HFFc6 (cell line): ENCODE results near the gene CREBBP. TPM values are rescaled to one million over a fixed set of nuclear protein-coding genes. Genes with fewer than 3 reads are reported as not detected.

Source experiments
- DNase-seq: peaks from one replicate; pipeline ENCODE4 v3.0.0-alpha.2; 2018
- H3K27ac Mint-ChIP-seq: 2 replicates; pipeline ENCODE4 v1.8.0; 2020; ENCODE audit warnings: mild to moderate bottlenecking, mixed read lengths
- H3K27me3 Mint-ChIP-seq: 2 replicates; pipeline ENCODE4 v1.8.0; 2021; ENCODE audit warnings: mild to moderate bottlenecking, moderate library complexity, mixed read lengths; ENCODE audit not compliant: insufficient read depth
- H3K36me3 Mint-ChIP-seq: 2 replicates; pipeline ENCODE4 v1.8.0; 2021; ENCODE audit warnings: low read depth, mixed read lengths
- H3K4me1 Mint-ChIP-seq: 2 replicates; pipeline ENCODE4 v1.8.0; 2020; ENCODE audit warnings: low read depth, mixed read lengths
- H3K4me3 Mint-ChIP-seq: 2 replicates; pipeline ENCODE4 v1.8.0; 2020; ENCODE audit warnings: mild to moderate bottlenecking, moderate library complexity, mixed read lengths
- H3K9me3 Mint-ChIP-seq: 2 replicates; pipeline ENCODE4 v1.8.0; 2020; ENCODE audit warnings: mild to moderate bottlenecking, mixed read lengths
- total RNA-seq, 6 experiments: library from RNA; stranded (reverse); fragmentation: NEBNext Ultra II Directional; extraction: Animal tissue kit (Norgen Biotek cat#: 25700); gene quantifications; 2 replicates in 1 of 6; 3 replicates in 5 of 6; pipeline ENCODE4 v1.2.3, GENCODE V29; 2021
- TF ChIP-seq, protein P1 (sequence below): fragments of 200-600 bp; sonication (generic); IDR thresholded peaks from 2 replicates; pipeline ENCODE4 v1.5.0; 2021; ENCODE audit warnings: antibody characterized with exemption, mild to moderate bottlenecking

The CREBBP gene
- total RNA-seq, 6 experiments from 2014 or later: 40.2 to 51.4 (median 43.4) TPM

DNA sequence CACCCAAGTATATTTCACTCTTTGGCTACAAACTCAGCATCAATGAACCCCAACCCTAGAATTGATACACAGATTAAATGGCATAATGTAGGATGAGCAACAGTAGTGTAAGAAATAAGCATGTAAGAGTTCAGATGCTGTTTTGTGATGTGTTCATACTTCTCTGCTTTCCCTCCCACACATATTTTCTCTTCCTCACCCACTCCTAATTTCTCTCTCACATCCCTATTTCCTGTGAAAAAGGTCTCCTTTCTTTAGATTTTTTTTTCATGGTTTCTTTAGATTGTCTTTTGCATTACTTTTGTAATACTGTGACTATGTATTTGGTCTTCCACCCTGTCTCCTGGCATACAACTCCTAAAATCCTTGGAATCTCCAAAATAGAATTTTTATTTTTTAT is 21.7 kb downstream of the CREBBP start:
- Mint-ChIP-seq H3K27me3 (peaks cover under 1% of the 10 kb centered on the region; the same call in 1 of the 2 replicates), H3K4me3 (no peak overlapping the region), H3K27ac (no peak overlapping the region; the same call in 1 of the 2 replicates), H3K9me3 (no peaks in the 10 kb centered on the region), H3K36me3 (no peaks in the 10 kb centered on the region), H3K4me1 (peaks cover 73% of the 10 kb centered on the region)
- TF ChIP-seq, protein P1, sequence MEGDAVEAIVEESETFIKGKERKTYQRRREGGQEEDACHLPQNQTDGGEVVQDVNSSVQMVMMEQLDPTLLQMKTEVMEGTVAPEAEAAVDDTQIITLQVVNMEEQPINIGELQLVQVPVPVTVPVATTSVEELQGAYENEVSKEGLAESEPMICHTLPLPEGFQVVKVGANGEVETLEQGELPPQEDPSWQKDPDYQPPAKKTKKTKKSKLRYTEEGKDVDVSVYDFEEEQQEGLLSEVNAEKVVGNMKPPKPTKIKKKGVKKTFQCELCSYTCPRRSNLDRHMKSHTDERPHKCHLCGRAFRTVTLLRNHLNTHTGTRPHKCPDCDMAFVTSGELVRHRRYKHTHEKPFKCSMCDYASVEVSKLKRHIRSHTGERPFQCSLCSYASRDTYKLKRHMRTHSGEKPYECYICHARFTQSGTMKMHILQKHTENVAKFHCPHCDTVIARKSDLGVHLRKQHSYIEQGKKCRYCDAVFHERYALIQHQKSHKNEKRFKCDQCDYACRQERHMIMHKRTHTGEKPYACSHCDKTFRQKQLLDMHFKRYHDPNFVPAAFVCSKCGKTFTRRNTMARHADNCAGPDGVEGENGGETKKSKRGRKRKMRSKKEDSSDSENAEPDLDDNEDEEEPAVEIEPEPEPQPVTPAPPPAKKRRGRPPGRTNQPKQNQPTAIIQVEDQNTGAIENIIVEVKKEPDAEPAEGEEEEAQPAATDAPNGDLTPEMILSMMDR: no peak
- no peak for DNase-seq

DNA sequence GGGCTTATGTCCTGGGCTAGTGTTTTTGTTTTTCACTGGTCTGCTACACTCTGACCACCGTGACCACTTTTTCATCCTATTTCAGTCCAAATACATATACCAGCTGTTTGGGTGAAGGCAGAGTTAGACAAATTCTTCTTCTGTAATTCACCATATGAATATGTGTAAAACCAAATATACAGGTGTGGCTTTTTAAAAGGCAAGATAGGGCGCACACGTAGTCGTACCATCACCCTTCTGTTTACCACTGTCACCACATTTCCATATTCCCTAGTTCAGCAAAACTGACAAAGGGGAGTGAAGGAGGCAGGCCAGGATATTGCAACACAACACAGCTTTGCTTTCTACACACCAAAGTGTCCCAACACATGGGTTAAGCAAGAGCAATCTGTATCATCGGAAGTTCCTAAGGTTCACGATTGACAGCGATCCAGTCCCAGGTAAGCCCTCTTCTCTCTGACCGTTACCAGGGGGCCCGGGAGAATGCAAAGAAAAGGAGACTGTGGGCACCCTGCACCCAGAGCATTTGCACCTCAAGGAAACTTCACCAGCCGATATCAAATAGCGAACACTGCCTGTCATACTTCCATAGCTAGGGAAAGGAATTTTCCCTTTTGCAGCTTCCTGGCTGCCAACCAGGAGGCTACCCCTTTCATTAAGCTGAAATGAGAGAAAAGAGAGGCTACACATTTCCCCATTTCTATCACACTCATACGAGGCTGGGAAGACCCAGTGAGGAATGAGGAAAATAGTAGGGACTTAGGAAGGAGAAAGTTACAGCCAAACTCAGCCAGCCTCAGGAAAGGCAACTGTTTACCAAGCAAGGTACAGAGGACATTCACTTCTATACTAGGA is 23.1 kb downstream of the CREBBP start:
- no peaks in the 10 kb centered on the region for H3K36me3 Mint-ChIP-seq
- H3K4me3 Mint-ChIP-seq: no peak overlapping the region
- peaks cover 69% of the 10 kb centered on the region for H3K4me1 Mint-ChIP-seq
- TF ChIP-seq, protein P1: no peak
- H3K27me3 Mint-ChIP-seq: peaks cover 1% of the 10 kb centered on the region; the same call in 1 of the 2 replicates
- no peaks in the 10 kb centered on the region for H3K9me3 Mint-ChIP-seq
- H3K27ac Mint-ChIP-seq: no peak overlapping the region
- DNase-seq: no peak

DNA sequence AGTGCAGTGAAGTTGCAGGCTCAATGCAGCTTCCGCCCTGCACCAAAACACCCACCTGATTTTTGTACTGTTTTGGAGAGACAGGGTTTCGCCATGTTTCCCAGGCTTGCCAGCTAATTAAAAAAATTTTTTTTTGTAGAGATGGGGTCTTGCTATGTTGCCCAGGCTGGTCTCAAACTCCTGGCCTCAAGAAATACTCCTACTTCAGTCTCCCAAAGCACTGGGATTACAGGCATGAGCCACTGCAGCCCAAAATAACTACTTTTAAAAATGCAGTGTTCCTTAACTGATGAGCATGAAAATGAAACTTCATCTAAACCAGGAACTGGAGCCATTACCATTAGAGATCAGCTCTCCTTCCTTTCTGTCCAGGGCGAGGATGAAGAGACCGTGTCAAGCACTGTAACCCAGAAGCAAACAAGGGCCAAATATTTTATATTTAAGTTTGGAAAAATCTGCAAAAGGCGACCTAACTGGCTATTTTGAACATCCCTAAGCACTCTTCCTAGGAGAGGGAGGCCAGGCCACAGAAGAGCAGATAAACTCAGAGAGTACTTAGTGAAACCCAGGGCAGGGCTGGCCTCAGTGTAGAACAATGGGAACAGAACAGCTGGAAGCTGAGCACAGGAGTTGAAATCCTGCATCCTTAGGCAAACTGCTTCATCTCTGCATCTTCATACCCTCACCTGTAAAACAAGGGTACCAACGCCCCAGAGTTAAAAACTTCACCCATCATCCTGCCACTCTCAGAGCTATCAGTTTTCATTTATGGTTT is 24.0 kb downstream of the CREBBP start:
- no peak overlapping the region for H3K27ac Mint-ChIP-seq
- H3K36me3 Mint-ChIP-seq: no peaks in the 10 kb centered on the region
- no peaks in the 10 kb centered on the region for H3K9me3 Mint-ChIP-seq
- peaks cover 62% of the 10 kb centered on the region for H3K4me1 Mint-ChIP-seq
- H3K27me3 Mint-ChIP-seq: peaks cover 1% of the 10 kb centered on the region; the same call in 1 of the 2 replicates
- no peak overlapping the region for H3K4me3 Mint-ChIP-seq
- TF ChIP-seq, protein P1: no peak
- DNase-seq: no peak

DNA sequence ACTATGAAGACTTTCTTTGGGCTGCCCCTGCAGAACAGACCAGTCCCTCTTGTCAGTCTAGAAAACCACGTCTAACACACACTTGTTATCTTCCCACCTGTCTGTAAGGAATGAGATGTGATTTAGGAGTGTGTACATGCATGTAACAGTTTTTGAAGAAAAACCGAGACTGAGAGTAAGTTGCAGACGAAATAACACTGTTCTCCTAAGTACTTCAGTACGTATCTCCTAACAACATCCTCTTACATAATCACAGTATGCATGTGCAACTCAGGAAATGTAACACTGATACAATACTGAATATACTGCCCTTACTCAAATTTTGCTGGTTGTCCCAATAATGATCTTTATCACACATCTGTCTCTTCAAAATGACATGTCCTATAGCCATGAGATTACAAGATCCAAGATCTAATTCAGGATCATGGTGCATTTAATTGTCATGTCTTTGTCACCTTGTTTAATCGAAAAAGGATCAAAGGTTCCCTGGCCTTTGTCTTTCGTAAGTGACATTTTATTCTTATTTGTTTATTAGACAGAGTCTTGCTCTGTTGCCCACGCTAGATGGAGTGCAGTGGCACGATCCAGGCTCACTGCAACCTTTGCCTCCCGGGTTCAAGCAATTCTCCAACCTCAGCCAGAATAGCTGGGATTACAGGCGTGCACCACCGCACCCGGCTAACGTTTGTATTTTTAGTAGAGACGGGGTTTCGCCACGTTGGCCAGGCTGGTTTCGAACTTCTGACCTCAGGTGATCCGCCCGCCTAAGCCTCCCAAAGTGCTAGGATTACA is 25.6 kb downstream of the CREBBP start:
- TF ChIP-seq, protein P1: no peak
- peaks cover 2% of the 10 kb centered on the region; the same call in 1 of the 2 replicates for H3K36me3 Mint-ChIP-seq
- no peak overlapping the region for H3K4me3 Mint-ChIP-seq
- H3K9me3 Mint-ChIP-seq: no peaks in the 10 kb centered on the region
- no peak overlapping the region for H3K27ac Mint-ChIP-seq
- H3K4me1 Mint-ChIP-seq: peaks cover 59% of the 10 kb centered on the region
- H3K27me3 Mint-ChIP-seq: peaks cover 1% of the 10 kb centered on the region; the same call in 1 of the 2 replicates
- no peak for DNase-seq

DNA sequence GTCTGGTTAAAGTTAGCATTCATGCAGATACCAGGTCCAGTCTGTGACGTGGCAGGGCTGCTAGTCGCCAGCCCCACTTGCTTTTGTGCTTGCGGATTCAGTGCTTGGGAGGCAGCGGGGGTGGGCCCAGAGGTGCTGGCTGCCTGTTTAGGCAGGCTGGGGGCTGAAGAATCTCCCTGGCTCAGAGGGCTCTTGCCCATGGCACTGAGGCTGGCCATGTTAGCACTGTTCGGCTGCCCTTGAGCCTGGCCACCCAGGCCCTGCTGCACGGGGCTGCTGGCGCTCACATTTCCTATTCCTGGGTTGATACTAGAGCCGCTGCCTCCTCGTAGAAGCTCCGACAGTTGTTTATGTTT is 30.0 kb downstream of the CREBBP start:
- no peak for DNase-seq
- Mint-ChIP-seq H3K4me3 (no peak overlapping the region), H3K27ac (no peak overlapping the region), H3K4me1 (peaks cover 67% of the 10 kb centered on the region), H3K27me3 (peaks cover 7% of the 10 kb centered on the region), H3K36me3 (peaks cover 13% of the 10 kb centered on the region; the same call in 1 of the 2 replicates), H3K9me3 (no peaks in the 10 kb centered on the region)
- TF ChIP-seq, protein P1: no peak
